Measurements from ENCODE around the gene UGT1A10. TPM values are rescaled to one million over a fixed set of nuclear protein-coding genes. Genes with fewer than 3 reads are reported as not detected.
"Not testable (repeated sequence)": the region's sequence is repeated elsewhere in the genome, so short reads cannot be mapped to it uniquely, and the experiment has no call there.

UGT1A10 gene
- total RNA-seq, 2 donors from 2014 or later, result not detected

DNA sequence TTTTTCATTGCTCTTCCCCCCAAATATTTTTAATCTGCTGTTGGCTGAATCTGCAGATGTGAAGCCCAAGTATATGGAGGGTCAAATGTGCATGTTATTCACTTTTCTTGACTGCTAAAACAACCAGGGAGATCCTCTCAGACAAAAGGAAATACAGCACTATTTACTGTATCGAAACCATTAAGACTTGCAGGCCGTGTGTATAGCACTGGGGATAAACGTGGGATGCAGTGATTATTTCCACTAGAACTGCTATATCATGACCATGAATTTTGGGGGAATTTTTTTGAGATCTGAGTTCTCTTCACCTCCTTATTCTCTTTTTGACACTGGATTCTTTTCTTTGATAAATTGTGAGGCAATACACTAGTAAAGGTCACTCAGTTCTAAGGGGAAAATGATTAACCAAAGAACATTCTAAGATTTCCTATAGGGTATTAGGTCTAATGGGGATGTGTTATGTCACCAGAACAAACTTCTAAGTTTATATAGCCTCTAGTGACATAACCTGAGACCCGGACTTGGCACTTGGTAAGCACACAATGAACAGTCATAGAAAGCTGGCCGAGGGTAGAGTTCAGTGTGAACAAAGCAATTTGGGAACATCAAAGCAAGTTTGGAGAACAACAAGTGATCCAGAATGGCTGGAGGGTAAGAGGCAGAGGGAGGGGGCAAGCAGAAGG lies 109.0 kb downstream of the UGT1A10 start:
- Mint-ChIP-seq H3K27ac (no peak overlapping the region), H3K36me3 (ENCODE audit: low read depth) (peaks cover under 1% of the 10 kb centered on the region), H3K27me3 (peaks cover 52% of the 10 kb centered on the region), H3K4me3 (no peak overlapping the region), H3K4me1 (no peaks in the 10 kb centered on the region)
- no peaks in the 10 kb centered on the region for H3K9me3 ChIP-seq (ENCODE audit: control insufficient read depth, low read length, poor library complexity, severe bottlenecking)
- DNase-seq (no peak), ATAC-seq (no peak)

DNA sequence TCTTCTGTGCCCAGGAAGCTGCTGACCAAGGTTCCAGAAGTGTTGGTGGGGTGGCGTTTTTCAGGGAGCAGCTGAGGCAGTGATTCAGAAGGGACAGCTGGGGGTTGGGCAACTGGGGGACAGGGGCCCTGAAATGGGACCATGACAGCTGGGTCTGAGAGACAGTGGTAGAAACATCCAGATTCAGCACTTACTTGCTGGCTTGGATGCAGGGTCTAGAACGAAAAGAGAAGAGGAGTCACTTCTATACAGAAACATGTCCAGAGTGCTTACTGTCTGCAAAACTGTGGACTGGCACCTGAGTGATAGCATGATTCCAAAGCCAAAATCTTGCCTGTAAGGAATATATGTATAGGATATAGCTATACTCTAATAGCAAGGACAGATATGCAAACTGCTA lies 109.6 kb downstream of the UGT1A10 start:
- not testable (repeated sequence) for H3K36me3 Mint-ChIP-seq (ENCODE audit: low read depth); H3K4me1 Mint-ChIP-seq; H3K9me3 ChIP-seq (ENCODE audit: control insufficient read depth, low read length, poor library complexity, severe bottlenecking); H3K4me3 Mint-ChIP-seq; H3K27ac Mint-ChIP-seq; DNase-seq; ATAC-seq
- H3K27me3 Mint-ChIP-seq, result peaks cover 48% of the 10 kb centered on the region

DNA sequence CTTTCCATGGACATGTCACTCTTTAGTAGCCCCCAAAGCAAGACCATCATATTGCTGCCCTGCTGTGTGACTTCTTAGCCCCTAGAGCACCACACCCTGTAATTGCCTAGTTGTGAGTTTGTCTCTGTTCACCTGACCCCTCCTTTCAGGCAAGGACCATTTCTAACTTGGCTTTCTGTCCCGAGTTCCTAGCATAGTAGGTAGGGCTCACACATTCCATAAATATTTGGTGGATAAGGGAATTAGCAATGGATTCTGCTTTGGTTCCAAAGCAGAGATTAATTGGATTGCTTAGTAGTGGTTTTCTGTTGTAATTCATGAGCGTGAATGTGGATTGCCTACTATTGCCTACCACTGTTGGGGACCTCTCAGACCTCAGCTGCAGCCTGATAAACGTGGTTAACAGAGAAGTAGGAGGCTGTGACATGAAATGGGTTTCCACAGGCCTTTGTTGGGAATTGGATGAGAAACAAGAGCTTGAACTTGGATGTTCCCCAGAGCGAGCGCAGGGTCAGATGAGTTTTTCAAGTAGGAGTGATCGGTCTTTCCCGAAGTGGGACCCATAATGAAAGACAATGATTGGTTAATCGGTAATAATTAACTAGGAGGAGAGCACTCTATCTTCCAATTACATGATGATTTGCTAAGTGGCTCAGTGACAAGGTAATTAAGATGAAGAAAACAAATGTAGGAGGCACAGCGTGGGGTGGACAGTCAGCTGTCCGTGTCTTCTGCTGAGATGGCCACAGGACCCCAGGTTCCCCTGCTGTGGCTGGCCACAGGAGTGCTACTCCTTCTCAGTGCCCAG lies 110.4 kb downstream of the UGT1A10 start:
- Mint-ChIP-seq H3K4me1 (no peaks in the 10 kb centered on the region), H3K27ac (no peak overlapping the region), H3K36me3 (ENCODE audit: low read depth) (no peaks in the 10 kb centered on the region), H3K4me3 (no peak overlapping the region), H3K27me3 (peaks cover 40% of the 10 kb centered on the region)
- no peaks in the 10 kb centered on the region for H3K9me3 ChIP-seq (ENCODE audit: control insufficient read depth, low read length, poor library complexity, severe bottlenecking)
- ATAC-seq (no peak), DNase-seq (no peak)

DNA sequence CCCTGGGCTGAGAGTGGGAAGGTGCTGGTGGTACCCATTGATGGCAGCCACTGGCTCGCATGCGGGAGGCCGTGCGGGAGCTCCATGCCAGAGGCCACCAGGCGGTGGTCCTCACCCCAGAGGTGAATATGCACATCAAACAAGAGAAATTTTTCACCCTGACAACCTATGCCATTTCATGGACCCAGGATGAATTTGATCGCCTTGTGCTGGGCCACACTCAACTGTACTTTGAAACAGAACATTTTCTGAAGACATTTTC lies 111.0 kb downstream of the UGT1A10 start:
- no peak overlapping the region for H3K27ac Mint-ChIP-seq
- ATAC-seq, result no peak
- H3K9me3 ChIP-seq (ENCODE audit: control insufficient read depth, low read length, poor library complexity, severe bottlenecking), result no peaks in the 10 kb centered on the region
- DNase-seq, result no peak
- no peaks in the 10 kb centered on the region for H3K4me1 Mint-ChIP-seq
- peaks cover 37% of the 10 kb centered on the region for H3K27me3 Mint-ChIP-seq
- no peaks in the 10 kb centered on the region for H3K36me3 Mint-ChIP-seq (ENCODE audit: low read depth)
- H3K4me3 Mint-ChIP-seq, result no peak overlapping the region

DNA sequence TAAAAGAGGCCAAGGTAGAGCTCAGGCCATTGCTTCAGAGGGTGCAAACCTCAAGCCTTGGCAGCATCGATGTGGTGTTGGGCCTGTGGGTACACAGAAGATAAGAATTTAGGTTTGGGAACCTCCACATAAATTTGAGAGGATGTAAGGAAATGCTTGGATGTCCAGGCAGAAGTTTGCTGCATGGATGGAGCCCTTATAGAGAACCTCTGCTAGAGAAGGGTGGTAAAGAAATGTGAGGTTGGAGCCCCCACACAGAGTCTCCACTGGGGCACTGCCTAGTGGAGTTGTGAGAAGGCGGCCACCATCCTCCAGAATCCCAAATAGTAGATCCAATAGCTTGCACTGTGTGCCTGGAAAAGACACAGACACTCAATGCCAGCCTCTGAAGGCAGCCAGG lies 114.4 kb downstream of the UGT1A10 start:
- DNase-seq; H3K4me3 Mint-ChIP-seq; H3K4me1 Mint-ChIP-seq; H3K9me3 ChIP-seq (ENCODE audit: control insufficient read depth, low read length, poor library complexity, severe bottlenecking); H3K27ac Mint-ChIP-seq; ATAC-seq; H3K36me3 Mint-ChIP-seq (ENCODE audit: low read depth): not testable (repeated sequence)
- H3K27me3 Mint-ChIP-seq, result peaks cover 34% of the 10 kb centered on the region

DNA sequence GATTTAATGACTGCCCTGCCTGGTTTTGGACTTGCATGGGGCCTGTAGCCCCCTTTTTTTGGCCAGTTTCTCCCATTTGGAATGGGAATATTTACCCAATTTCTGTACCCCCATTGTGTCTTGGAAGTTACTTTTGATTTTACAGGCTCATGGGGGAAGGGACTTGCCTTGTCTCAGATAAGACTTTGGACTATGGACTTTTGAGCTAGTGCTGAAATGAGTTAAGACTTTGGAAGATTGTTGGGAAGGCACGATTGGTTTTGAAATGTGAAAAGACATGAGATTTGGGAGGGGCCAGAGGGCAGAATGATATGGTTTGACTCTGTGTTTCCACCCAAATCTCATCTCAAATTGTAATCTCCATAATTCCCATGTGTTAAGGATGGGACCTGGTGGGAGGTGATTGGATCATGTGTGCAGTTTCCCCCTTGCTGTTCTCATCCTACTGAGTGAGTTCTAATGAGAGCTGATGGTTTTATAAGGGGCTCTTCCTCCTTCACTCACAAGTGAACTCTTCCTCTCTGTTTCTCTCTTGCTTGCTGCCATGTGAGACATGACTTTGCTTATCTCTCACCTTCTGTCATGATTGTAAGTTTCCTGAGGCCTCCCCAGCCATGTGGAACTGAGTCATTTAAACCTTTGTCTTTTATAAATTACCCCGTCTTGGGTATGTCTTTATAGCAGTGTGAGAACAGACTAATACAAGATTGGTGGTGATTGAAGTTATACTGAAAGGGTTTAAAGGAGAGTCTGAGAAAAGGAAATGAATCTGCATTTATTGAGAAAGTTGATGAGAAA lies 115.2 kb downstream of the UGT1A10 start:
- not testable (repeated sequence) for H3K9me3 ChIP-seq (ENCODE audit: control insufficient read depth, low read length, poor library complexity, severe bottlenecking); H3K4me1 Mint-ChIP-seq; ATAC-seq; H3K27ac Mint-ChIP-seq; DNase-seq; H3K36me3 Mint-ChIP-seq (ENCODE audit: low read depth); H3K4me3 Mint-ChIP-seq
- H3K27me3 Mint-ChIP-seq, result peaks cover 31% of the 10 kb centered on the region

DNA sequence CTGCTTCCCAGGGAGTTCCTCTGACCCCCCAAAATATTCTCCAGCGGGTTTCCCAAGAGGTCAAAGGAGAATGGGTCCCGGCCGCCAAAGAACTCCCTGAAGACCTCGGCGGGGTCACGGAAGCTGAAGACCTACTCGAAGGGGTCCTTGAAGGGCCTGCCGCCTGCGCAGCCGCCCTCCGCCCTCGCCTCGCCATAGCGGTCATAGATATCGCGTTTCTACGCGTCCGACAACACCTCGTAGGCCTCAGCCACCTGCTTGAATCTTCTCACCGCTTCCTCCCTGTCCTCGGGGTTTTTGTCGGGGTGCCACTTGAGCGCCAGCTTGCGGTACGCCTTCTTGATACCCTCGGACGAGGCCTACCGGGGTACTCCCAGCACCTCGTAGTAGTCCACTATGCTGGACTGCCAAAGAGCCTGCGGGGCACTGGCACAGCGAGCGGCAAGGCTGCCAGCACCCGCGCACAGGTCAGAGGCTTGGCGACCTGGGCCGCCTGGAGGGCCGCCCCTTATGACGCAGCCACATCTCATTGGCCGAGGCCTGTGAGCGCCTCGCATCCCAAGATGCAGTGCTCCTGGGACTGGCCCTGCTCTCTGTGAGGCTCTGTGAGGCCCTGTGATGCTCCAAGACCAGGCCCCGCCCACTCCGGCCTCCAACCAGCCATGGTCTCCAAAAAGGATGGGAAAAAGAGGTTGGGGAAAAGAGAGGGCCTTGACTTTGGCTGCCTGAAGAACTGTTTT lies 118.8 kb downstream of the UGT1A10 start:
- Mint-ChIP-seq H3K36me3 (ENCODE audit: low read depth) (no peaks in the 10 kb centered on the region), H3K4me1 (no peaks in the 10 kb centered on the region), H3K27ac (no peak overlapping the region), H3K27me3 (peaks cover 12% of the 10 kb centered on the region), H3K4me3 (no peak overlapping the region)
- ATAC-seq (no peak), DNase-seq (no peak)
- no peaks in the 10 kb centered on the region for H3K9me3 ChIP-seq (ENCODE audit: control insufficient read depth, low read length, poor library complexity, severe bottlenecking)

DNA sequence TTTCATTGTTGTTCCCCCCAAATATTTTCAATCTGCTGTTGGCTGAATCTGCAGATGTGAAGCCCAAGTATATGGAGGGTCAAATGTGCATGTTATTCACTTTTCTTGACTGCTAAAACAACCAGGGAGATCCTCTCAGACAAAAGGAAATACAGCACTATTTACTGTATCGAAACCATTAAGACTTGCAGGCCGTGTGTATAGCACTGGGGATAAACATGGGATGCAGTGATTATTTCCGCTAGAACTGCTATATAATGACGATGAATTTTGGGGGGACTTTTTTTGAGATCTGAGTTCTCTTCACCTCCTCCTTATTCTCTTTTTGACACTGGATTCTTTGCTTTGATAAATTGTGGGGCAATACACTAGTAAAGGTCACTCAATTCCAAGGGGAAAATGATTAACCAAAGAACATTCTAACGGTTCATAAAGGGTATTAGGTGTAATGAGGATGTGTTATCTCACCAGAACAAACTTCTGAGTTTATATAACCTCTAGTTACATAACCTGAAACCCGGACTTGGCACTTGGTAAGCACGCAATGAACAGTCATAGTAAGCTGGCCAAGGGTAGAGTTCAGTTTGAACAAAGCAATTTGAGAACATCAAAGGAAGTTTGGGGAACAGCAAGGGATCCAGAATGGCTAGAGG lies 120.3 kb downstream of the UGT1A10 start:
- H3K36me3 Mint-ChIP-seq (ENCODE audit: low read depth), result no peaks in the 10 kb centered on the region
- H3K9me3 ChIP-seq (ENCODE audit: control insufficient read depth, low read length, poor library complexity, severe bottlenecking), result no peaks in the 10 kb centered on the region
- ATAC-seq, result no peak
- H3K27me3 Mint-ChIP-seq, result peaks cover 19% of the 10 kb centered on the region
- no peak for DNase-seq
- no peak overlapping the region for H3K4me3 Mint-ChIP-seq
- H3K4me1 Mint-ChIP-seq, result no peaks in the 10 kb centered on the region
- no peak overlapping the region for H3K27ac Mint-ChIP-seq

DNA sequence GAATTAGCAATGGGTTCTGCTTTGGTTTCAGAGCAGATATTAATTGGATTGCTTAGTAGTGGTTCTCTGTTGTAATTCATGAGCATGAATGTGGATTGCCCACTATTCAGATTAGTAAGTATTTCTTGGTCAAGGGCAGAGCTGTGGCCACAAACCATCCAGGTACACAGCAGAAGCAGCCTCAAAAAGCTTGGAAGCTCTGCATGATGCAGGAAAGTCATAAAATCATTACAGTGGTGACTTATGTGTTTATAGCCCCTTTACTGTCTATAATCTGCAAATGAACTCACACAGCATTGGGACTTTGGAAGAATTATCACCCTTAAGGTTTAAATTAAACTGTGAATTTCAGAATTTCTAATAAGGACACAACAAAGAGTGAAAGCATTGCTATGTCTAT lies 121.9 kb downstream of the UGT1A10 start:
- peaks cover 19% of the 10 kb centered on the region for H3K27me3 Mint-ChIP-seq
- H3K4me1 Mint-ChIP-seq, result no peaks in the 10 kb centered on the region
- no peaks in the 10 kb centered on the region for H3K9me3 ChIP-seq (ENCODE audit: control insufficient read depth, low read length, poor library complexity, severe bottlenecking)
- H3K36me3 Mint-ChIP-seq (ENCODE audit: low read depth), result no peaks in the 10 kb centered on the region
- no peak overlapping the region for H3K4me3 Mint-ChIP-seq
- no peak for ATAC-seq
- no peak for DNase-seq
- H3K27ac Mint-ChIP-seq, result no peak overlapping the region

DNA sequence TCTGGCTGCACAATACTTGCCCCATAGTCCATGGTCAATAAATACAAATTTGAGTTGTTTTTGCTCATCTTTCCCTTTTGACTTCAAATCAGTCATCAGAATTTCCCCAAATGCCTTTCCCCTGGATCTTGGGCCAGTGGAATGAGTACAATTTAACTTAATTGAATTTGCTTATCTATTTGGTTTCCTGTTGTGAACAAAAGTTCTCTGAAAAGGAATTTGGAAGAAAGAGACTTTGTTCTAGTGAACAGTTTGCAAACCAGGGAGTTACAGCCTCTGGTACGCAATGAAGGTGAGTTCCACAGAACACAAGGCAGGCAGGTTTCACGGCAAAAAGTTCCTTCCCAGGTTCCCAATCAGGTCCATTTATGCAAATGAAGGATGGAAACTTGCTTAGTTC lies 122.6 kb downstream of the UGT1A10 start:
- no peak for DNase-seq
- H3K27ac Mint-ChIP-seq, result no peak overlapping the region
- no peaks in the 10 kb centered on the region for H3K36me3 Mint-ChIP-seq (ENCODE audit: low read depth)
- H3K27me3 Mint-ChIP-seq, result peaks cover 22% of the 10 kb centered on the region
- H3K9me3 ChIP-seq (ENCODE audit: control insufficient read depth, low read length, poor library complexity, severe bottlenecking), result no peaks in the 10 kb centered on the region
- H3K4me1 Mint-ChIP-seq, result no peaks in the 10 kb centered on the region
- no peak overlapping the region for H3K4me3 Mint-ChIP-seq
- ATAC-seq, result no peak

DNA sequence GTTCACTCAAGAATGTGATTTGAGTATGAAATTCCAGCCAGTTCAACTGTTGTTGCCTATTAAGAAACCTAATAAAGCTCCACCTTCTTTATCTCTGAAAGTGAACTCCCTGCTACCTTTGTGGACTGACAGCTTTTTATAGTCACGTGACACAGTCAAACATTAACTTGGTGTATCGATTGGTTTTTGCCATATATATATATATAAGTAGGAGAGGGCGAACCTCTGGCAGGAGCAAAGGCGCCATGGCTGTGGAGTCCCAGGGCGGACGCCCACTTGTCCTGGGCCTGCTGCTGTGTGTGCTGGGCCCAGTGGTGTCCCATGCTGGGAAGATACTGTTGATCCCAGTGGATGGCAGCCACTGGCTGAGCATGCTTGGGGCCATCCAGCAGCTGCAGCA lies 123.8 kb downstream of the UGT1A10 start, which contains the start of gene UGT1A1:
TSS of gene UGT1A1 (plus strand) at position 228 of the 400 bp plus-strand sequence. CDS start at position 246, 18 bp downstream.
- no peaks in the 10 kb centered on the region for H3K9me3 ChIP-seq (ENCODE audit: control insufficient read depth, low read length, poor library complexity, severe bottlenecking)
- H3K27me3 Mint-ChIP-seq, result peaks cover 31% of the 10 kb centered on the region
- DNase-seq (no peak), ATAC-seq (no peak)
- no peak within 1 kb of the TSS for H3K4me3 Mint-ChIP-seq
- H3K36me3 Mint-ChIP-seq (ENCODE audit: low read depth), result no peaks in the 10 kb centered on the region
- no peak within 1 kb of the TSS for H3K27ac Mint-ChIP-seq
- H3K4me1 Mint-ChIP-seq, result no peaks in the 10 kb centered on the region

DNA sequence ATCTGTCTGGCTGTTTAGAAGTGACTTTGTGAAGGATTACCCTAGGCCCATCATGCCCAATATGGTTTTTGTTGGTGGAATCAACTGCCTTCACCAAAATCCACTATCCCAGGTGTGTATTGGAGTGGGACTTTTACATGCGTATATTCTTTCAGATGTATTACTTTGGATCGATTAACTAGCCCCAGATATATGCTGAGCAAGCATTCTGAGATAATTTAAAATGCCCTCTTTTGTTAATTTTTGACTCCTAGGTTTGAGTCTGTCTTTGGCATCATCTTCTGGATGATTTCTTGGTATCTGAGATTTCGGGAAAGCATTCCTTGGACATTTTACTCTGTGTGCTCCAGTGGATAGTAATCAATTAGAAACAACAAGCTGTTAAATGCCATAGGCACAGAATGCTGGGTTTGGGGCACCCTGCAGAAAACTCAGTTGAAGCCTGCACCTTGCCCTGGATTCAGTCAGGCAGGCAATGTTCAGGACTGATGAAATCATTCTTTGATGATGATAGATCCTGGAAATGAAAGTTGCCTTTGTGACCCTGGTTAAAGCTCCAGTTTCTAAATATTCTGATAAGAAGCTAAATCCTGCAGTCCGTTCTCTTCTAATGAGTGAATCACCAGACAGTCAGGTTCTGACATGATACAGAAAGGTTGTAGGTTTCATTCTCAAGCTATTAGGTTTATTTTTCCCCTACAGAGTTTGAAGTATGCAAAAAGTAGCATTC lies 125.0 kb downstream of the UGT1A10 start:
- no peaks in the 10 kb centered on the region for H3K9me3 ChIP-seq (ENCODE audit: control insufficient read depth, low read length, poor library complexity, severe bottlenecking)
- no peak overlapping the region for H3K4me3 Mint-ChIP-seq
- no peak overlapping the region for H3K27ac Mint-ChIP-seq
- ATAC-seq, result no peak
- no peak for DNase-seq
- peaks cover 37% of the 10 kb centered on the region for H3K27me3 Mint-ChIP-seq
- peaks cover 2% of the 10 kb centered on the region for H3K36me3 Mint-ChIP-seq (ENCODE audit: low read depth)
- no peaks in the 10 kb centered on the region for H3K4me1 Mint-ChIP-seq

All from T-helper 17 cell (primary cell).